ENCODE measurements around the gene PLOD1.

Gene PLOD1

DNA sequence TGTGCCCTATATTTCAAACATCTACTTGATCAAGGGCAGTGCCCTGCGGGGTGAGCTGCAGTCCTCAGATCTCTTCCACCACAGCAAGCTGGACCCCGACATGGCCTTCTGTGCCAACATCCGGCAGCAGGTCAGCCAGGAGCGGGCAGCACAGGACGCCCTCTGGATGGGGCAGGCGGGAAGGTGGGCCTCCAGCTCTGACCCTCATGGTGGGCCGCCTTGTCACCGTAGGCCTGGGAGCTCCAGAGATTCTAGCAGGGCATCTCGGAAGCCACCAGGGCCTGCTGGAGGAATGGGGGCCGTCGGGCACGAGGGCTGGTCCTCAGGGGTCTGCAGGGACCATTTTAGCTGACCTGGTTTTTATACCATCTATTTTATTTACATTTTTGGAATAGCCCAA is 30.1 kb downstream of the PLOD1 start:
- TF ChIP-seq POLR2A (IDR thresholded peaks at IDR 0.05; ENCODE audit: low read depth, low read length), result no peak
- DNase-seq (ENCODE audit: insufficient read length, low spot score) (no peak), FAIRE-seq (no peak)

DNA sequence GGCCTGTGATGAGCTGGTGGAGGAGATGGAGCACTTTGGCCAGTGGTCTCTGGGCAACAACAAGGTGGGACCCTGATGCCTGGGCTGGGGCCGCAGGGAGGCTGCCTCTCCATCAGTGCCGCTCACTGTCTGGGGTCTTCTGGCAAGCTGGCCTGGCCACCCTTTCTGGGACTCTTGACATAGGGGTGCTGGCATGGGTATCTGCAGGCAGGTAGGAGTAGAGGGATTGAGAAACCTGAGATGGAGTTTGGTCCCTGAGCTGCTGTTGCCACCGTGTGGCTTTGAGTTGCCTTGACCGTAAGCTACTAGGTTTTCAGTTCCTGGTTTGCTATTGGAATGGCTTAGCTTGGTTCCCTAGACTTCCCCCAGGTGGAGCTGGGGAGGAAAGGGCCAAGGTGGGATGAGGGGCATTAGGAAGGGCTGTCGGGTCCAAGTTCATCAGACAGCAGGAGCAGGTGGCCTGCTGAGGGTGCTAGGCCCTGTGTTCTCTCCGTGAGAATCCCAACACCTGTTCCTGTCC is 32.6 kb downstream of the PLOD1 start:
- DNase-seq (ENCODE audit: insufficient read length, low spot score), result peak; percentile 33
- no peak for TF ChIP-seq POLR2A (IDR thresholded peaks at IDR 0.05; ENCODE audit: low read depth, low read length)
- peak; percentile 6 for FAIRE-seq

DNA sequence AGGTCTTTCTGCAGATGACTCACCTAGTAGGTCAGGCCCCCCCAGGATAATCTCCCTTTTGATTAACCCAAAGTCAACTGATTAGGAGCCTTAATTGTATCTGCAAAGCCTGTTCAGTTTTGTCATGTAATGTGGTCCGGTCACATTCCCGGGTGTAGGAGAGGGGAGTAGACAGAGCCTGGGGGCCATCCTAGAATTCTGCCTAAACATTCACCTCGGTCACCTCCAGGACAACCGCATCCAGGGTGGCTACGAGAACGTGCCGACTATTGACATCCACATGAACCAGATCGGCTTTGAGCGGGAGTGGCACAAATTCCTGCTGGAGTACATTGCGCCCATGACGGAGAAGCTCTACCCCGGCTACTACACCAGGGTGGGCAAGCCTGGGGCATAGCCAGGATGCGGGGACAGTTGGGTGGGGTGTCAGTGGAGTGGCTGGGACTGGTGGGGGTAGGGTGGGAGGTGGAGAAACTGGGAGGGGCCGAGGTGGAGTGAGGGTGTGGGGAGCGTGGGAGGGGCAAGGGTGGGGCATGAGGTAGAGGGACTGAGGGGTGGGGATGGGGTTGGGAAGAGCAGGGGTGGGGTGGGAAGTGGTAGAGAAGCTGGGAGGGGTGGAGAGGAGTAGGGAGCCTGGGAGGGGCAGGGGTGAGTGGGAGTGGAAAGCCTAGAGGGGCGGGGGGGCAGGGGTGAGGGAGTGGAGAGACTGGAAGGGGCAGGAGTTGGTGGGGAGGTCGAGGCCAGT is 36.1 kb downstream of the PLOD1 start:
- no peak for TF ChIP-seq POLR2A (IDR thresholded peaks at IDR 0.05; ENCODE audit: low read depth, low read length)
- FAIRE-seq (no peak), DNase-seq (ENCODE audit: insufficient read length, low spot score) (no peak)

DNA sequence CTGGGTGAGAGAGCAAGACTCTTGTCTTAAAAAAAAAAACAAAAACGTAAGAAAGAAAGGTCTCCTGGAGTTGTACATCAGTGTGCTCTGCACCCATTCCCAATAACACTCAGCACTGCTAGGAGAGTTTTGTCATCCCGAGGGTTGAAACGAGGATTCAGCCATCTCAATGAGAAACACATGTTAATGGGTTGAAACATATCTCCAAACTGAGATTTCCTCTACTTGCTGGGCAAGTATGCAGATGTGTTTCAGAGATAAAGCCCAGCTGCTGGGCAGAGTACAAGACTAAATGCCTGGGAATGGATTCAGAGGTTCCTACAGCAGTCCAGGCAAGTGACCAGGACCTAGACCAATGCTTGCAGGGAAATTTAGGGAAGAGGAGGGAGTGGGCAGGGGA is 43.1 kb downstream of the PLOD1 start:
- DNase-seq (ENCODE audit: insufficient read length, low spot score), result no peak
- no peak for TF ChIP-seq POLR2A (IDR thresholded peaks at IDR 0.05; ENCODE audit: low read depth, low read length)
- no peak for FAIRE-seq

DNA sequence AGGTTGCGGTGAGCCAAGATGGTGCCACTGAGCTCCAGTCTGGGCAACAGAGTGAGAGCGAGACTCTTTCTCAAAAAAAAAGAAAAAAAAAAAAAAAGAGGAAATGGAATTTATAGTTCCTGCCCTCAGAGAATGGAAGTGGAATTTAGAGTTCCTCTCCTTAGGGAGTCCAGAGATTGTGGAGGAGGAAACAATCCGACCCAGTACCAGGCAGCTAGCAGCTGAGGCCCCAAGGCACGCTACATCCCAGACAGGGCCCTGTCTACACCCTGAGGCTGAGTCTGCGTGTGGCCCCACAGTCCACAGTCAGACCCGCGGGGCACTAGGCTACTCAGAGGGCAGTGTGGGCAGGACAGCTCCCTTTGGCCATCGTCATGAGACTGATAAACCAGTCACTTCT is 43.8 kb downstream of the PLOD1 start:
- FAIRE-seq, result no peak
- DNase-seq (ENCODE audit: insufficient read length, low spot score), result no peak
- TF ChIP-seq POLR2A (IDR thresholded peaks at IDR 0.05; ENCODE audit: low read depth, low read length), result no peak

DNA sequence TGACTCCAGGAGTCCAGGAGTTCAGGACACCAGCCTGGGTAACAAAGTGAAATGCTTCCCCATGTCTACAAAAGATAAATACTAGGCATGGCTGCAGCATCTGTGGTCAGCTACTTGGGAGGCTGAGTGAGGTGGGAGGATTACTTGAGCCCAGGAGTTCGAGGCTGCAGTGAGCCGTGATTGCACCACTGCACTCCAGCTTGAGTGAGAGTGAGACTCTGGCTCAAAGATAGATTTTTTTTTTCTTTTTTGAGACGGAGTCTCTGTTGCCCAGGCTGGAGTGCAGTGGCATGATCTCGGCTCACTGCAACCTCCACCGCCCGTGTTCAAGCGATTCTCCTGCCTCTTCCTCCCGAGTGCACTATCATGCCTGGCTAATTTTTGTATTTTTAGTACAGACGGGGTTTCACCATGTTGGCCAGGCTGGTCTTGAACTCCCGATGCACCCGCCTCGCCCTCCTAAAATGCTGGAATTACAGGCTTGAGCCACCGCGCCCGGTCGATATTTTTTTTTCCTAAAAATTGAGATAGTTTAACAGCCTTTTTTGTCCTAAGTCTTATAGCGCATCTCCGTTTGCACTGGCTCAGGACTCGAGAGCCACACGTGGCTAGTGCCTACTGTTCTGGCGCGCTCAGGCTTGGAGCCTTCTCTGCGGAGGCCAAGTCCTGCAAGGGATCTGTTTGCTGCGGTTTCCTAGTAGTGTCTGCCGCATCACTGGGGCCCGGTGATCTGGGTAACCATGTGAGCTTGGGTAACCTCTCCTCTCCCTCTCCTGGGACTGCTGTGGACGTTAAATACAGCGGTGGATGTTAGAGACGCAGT is 44.7 kb downstream of the PLOD1 start:
- TF ChIP-seq POLR2A (IDR thresholded peaks at IDR 0.05; ENCODE audit: low read depth, low read length), result no peak
- DNase-seq (ENCODE audit: insufficient read length, low spot score), result no peak
- FAIRE-seq, result no peak

DNA sequence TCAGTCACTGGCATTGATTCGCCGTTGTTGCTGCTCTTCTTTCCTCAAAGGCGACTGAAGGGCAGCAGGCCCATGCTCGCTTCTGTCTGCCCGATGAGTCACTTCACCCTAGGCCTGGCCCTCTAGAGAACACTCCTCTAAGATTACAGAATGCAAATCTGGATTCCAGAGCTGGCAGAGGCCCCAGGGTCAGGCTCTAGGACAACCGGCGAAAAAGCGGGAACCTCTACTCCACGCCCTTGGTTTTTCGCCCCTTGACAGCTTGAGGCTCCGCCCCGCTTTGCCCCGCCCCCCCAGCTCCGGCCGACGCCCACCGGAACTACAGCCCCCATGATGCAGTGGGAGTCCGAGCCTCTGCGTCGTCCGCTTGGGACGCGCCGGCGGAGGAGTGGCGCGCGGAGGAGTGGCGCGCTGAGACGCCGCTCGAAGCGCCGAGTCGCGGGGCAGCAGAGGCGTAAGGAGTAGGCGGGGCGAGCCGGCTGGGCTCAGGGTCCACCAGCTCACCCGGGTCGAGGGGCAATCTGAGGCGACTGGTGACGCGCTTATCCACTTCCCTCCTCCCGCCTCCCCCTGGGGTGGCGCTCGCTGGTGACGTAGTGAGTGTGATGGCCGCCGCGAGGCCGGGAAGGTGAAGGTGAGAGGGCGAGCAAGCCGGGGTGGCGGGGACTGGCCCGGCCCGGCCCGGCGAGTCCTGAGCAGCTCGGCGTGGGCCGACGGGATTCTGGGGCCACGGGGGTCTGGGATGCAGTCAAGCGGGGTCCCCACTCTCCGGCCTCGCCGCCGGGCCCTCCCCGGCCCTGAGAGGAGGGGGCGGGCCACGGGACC is 45.5 kb downstream of the PLOD1 start, which contains the start of gene MFN2:
TSS of gene MFN2 (plus strand) at position 594 of the 825 bp plus-strand sequence. CDS start 8,725 bp downstream, outside the sequence.
- peak; percentile 39; the same call in 1 of the 2 replicates for TF ChIP-seq POLR2A (IDR thresholded peaks at IDR 0.05; ENCODE audit: low read depth, low read length)
- FAIRE-seq (no peak), DNase-seq (ENCODE audit: insufficient read length, low spot score) (peak; percentile 94)

DNA sequence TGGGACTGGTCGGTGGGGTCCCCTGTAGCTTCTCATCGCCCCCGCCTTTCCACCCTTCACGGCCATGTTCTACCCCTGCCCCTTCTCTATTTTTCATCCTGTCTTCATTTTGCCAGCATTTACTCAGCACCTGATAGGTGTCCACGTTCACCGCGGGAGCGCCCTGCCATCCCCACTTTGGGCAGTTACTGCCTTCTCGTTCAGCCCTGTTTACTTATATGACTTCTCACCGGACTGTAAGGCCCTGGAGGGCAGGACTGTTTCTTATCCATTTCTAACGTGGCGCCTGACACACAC is 46.1 kb downstream of the PLOD1 start:
- no peak for TF ChIP-seq POLR2A (IDR thresholded peaks at IDR 0.05; ENCODE audit: low read depth, low read length)
- DNase-seq (ENCODE audit: insufficient read length, low spot score) (no peak), FAIRE-seq (no peak)

DNA sequence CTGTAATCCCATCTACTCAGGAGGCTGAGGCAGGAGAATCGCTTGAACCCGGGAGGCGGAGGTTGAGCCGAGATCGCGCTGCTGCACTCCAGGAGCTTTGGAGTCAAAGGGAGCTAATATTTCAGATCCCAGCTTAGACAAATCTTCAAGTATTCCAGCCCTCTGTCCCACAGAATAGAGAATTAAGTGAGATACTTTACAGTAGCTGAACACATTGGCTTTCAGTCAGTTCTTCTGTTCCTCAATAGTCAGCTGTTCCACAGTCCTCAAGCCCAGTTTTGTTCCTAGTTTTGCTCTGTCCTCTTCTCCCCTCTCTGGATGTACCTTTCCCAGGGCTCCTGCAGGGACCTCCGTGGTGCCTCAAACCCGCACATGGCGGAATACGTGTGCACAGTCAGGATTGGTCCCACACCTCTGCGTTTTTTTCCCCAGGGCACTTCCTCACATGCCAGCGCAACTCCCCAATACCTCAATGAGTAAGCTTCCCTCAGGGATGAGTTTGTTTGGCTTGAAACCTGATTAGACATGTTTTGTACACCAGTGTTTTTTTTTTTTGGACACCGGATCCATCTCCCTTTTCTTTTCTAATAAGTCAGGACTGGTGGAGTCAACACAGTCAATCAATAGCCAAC is 47.0 kb downstream of the PLOD1 start:
- FAIRE-seq, result no peak

DNA sequence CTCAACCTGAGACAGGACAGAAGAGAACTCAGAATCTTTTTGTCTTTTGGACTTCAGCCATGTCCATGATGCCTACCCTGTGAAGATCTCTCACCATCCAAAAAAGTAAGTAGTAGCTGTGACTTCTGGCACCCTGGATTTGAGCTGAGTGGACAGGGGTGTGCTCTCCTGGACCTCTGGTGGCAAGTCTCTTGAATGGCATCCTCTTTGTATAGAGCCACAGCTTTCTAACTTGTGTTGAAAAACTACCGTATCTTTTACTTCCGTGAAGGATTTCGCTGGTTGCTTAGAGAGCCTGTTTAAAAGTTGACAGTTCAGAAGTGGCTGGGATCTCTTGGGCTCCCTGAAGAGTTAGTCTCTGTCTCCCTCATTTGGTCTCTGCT is 47.5 kb downstream of the PLOD1 start:
- TF ChIP-seq POLR2A (IDR thresholded peaks at IDR 0.05; ENCODE audit: low read depth, low read length), result no peak
- no peak for DNase-seq (ENCODE audit: insufficient read length, low spot score)
- no peak for FAIRE-seq

More for the DNA sequence above, 47.0 kb downstream of the PLOD1 start:
- TF ChIP-seq POLR2A (IDR thresholded peaks at IDR 0.05; ENCODE audit: low read depth, low read length), result no peak
- DNase-seq (ENCODE audit: insufficient read length, low spot score), result no peak

DNA sequence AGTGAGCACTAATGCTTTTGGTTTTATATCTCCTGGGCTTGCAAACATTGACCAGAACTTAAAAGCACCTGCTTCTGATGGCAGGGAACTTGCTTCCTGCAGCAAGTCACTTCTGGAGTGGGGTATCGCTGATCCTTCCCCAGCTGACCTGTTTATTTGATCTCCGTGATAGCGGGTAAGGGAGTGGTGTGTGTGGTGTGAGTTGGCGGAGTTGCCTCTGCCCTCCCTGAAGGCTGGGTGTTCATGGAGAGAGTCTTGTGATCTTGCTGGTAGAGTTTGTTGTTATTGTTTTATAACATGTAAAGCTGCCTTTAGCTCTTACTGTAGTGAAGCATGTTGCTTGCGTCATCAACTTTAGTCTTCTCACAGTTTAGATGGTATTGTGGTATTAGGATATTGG is 49.6 kb downstream of the PLOD1 start:
- DNase-seq (ENCODE audit: insufficient read length, low spot score) (no peak), FAIRE-seq (no peak)
- no peak for TF ChIP-seq POLR2A (IDR thresholded peaks at IDR 0.05; ENCODE audit: low read depth, low read length)

DNA sequence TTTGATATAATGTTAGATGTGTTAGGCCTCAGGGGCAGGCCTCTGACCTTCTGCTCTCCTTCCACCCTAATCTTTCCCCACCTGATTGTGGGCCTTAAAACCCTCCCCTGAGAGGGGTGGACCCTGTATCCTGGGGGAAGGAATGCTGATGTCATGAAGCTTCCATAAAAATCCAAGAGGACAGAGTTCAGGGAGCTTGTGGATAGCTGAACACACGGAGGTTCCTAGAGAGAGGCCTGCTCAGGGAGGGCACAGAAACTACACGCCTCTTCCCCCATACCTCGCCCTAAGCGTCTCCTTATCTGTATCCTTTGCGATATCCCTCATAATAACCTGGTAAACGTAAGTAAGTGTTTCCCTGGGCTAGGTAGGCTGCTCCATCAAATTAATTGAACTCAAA is 50.1 kb downstream of the PLOD1 start:
- no peak for TF ChIP-seq POLR2A (IDR thresholded peaks at IDR 0.05; ENCODE audit: low read depth, low read length)
- FAIRE-seq (no peak), DNase-seq (ENCODE audit: insufficient read length, low spot score) (no peak)

DNA sequence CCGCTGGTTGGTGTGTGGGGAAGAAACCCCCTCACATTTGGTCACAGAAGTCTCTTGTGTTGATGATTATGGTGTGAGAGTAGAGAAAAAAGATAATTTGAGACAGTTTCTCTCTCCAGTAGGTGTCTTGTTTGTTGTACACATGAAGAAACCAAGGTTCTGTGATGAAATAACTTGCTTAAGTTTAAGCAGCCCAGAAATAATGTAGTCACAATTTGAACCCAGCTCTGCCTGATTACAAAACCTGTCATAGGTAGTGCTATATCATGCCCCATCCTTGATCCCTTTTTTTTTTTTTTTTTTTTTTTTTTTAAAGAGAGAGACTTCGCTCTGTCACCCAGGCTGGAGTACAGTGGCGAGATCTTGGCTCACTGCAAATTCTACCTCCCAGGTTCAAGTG is 50.7 kb downstream of the PLOD1 start:
- DNase-seq (ENCODE audit: insufficient read length, low spot score), result no peak
- no peak for TF ChIP-seq POLR2A (IDR thresholded peaks at IDR 0.05; ENCODE audit: low read depth, low read length)
- no peak for FAIRE-seq
